GM13976 (cell line): ENCODE data around the gene FCER1G.

Experiments
- DNase-seq: peaks from one replicate; pipeline ENCODE4 v3.0.0; 2012; ENCODE audit warnings: low spot score
- in situ Hi-C: fragments of 300-500 bp; cut with MboI; formaldehyde crosslinking; loops from one replicate; pipeline ENCODE4 v1.12.0; 2022; ENCODE audit warnings: low sequenced_read_pairs, mixed read lengths, inconsistent platforms; ENCODE audit not compliant: unreplicated experiment
- TF ChIP-seq, protein P1 (sequence below): IDR thresholded peaks from 2 replicates; pipeline ENCODE4 v1.5.1; 2012; ENCODE audit warnings: borderline replicate concordance, mild to moderate bottlenecking; ENCODE audit not compliant: insufficient read depth; ENCODE audit errors: extremely low read depth, missing control alignments, control extremely low read depth

FCER1G gene

DNA sequence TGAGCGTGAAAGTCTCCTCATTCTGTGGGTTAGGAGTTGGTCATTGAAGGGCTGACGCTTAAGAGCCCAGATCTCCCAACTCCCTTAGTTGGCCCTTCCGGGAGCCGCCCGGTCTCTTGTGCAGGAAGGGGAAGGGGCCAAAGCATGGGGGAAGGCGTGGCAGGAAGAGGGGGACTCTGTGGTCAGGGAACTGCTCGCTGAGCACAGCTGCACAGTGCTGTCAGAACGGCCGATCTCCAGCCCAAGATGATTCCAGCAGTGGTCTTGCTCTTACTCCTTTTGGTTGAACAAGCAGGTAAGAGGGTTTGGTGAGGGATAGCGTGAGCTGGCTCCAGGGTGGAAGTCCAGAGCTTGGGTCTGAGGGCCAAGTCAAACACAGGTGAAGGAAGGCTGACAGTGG lies at the start of gene FCER1G:
Gene FCER1G (plus strand): TSS at position 220 of the 400 bp plus-strand sequence. CDS start 27 bp downstream, at position 247.
- in situ Hi-C loops, result no loop called here
- no peak for DNase-seq

DNA sequence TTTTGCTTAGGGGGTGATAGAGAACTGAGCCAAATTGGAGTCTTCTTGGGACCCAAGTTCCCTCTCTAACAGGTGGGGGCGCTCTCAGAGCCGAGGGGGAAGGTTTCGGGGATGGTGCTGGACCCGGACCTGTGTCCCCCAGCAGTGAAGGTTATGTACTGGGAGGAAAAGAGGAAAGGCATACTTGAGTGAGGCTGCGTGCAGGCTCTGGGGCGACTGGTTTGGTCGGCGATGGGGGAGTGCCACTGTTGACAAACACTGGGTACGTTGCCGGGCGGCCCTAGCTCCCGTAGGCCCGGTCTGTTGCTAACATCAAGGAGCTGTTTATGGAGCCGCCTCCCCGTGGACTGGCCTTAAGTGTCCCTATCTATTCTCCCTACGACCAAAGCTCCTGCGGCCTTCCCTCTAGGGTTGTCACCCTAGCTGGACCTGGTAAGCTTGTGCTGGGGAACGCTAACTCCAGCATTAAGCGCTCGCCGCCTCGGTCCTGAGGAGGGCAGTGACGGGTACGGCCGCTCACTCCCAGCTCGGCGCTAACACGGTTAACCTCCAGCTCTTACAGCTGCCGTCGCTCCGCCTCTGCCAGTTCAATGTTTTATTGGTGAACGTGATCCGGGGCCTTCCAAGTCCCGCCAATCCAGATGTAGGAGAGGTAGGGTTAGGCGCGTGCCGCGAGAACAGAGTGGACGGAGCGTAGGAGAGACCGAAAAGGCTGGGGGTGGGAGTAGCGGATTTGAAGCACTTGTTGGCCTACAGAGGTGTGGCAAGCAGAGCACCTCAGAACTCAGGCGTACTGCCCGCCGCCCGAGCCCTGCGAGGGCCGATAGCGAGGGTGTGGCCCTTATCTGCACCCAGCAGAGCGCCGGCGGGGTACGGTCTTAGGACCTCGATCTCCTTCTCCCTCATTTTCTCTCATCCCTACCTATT lies 49.1 kb upstream of the FCER1G start, which contains the start of gene PPOX:
Gene PPOX (plus strand): TSS at position 685 of the 927 bp plus-strand sequence. CDS start 422 bp downstream, outside the sequence.
- in situ Hi-C loops, result no loop called here
- TF ChIP-seq, protein P1, sequence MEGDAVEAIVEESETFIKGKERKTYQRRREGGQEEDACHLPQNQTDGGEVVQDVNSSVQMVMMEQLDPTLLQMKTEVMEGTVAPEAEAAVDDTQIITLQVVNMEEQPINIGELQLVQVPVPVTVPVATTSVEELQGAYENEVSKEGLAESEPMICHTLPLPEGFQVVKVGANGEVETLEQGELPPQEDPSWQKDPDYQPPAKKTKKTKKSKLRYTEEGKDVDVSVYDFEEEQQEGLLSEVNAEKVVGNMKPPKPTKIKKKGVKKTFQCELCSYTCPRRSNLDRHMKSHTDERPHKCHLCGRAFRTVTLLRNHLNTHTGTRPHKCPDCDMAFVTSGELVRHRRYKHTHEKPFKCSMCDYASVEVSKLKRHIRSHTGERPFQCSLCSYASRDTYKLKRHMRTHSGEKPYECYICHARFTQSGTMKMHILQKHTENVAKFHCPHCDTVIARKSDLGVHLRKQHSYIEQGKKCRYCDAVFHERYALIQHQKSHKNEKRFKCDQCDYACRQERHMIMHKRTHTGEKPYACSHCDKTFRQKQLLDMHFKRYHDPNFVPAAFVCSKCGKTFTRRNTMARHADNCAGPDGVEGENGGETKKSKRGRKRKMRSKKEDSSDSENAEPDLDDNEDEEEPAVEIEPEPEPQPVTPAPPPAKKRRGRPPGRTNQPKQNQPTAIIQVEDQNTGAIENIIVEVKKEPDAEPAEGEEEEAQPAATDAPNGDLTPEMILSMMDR, result peak; percentile 44
- DNase-seq, result peak; percentile 93

More for the DNA sequence above, at the start of gene FCER1G:
- TF ChIP-seq, protein P1, result no peak

DNA sequence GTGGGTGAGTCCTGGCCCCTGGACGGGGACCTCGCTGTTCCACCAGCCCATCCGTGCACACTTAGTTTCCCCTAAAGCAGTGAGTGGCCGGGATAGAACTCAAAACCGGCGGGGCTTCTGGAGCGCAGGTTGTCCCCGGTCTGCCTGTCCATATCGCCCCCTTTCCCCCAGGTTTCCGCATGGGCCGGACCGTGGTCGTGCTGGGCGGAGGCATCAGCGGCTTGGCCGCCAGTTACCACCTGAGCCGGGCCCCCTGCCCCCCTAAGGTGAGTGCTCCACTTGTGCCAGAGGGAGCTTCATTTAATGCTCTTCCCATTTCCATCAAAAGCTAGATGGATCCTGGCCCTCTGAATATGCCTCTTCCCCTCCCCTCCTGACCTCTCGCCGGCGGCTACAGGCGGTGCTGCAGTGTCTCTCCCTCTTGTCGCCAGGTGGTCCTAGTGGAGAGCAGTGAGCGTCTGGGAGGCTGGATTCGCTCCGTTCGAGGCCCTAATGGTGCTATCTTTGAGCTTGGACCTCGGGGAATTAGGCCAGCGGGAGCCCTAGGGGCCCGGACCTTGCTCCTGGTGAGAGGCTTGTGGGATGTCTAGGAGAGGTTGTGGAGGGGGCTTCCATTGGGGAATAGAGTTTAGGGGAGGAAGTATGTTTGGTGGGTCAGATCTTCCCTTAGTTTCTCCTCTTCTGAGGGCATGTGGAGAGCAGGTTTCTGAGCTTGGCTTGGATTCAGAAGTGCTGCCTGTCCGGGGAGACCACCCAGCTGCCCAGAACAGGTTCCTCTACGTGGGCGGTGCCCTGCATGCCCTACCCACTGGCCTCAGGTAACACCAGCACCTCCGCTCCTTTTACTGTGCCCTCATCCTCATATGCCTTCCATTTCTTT lies 48.2 kb upstream of the FCER1G start:
- DNase-seq, result no peak
- TF ChIP-seq, protein P1, result no peak
- in situ Hi-C loops, result no loop called here

DNA sequence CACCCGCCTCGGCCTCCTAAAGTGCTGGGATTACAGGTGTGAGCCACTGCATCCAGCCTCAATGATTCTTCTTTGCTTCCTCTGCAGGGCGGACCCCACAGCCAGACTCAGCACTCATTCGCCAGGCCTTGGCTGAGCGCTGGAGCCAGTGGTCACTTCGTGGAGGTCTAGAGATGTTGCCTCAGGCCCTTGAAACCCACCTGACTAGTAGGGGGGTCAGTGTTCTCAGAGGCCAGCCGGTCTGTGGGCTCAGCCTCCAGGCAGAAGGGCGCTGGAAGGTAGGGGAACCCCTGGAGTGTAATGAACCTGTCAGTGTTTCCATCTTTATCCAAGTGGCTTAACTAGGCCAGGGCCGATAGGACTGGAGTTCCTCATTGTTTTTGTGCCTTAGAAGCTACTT lies 46.2 kb upstream of the FCER1G start:
- DNase-seq, result no peak
- in situ Hi-C loops, result no loop called here
- TF ChIP-seq, protein P1, result no peak

DNA sequence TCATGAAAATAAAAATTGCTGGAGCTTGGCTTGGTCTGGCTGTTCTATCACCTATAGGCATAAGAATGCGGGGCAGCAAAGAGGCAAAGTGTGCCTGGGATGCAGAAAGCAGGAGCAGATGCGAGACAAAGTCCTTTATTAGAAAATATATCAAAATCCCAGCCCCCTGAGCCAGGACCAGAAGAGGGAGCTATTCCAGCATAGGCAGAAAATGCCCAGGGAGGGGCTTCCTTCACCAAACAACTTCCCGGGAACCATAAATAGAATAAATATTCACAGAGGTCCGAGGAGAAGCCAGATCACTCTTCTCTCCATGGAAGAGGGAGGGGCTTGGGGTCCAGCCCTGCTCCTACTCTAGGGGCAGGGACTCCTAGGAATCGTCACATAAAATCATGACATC lies 43.9 kb upstream of the FCER1G start:
- in situ Hi-C loops, result no loop called here
- DNase-seq, result no peak
- TF ChIP-seq, protein P1, result no peak

DNA sequence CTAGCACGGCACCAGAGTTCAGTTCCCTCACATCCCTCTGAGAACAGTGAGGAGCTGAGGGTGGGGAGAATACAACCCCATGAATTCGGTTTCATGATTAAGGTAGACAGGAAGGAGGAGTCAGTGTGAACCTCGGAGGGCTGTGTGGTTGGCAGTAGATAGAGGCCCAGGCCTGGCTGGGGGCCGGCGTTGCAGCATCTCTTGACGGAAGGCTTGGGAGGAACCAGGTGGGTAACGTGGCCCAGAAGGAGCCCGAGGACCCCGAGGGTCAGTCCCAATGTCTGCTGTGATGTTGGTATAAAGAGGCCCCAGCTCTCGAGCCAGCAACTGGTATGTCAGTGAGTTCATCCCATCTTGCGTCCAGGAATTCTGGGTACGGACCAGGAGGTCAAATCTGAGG lies 43.4 kb upstream of the FCER1G start:
- in situ Hi-C loops, result no loop called here
- DNase-seq, result no peak
- TF ChIP-seq, protein P1, result no peak
